Trophoblast cell (in vitro differentiated cells and primary cell): ENCODE data around the gene GGA1.

ENCODE experiments used
- DNase-seq, 2 donors: peaks; one replicate each; pipeline ENCODE4 v3.0.0-alpha.2; 2016
- H2AFZ ChIP-seq: 2 replicates; pipeline ENCODE4 v1.6.1; 2013; ENCODE audit warnings: low read length, moderate library complexity, mild to moderate bottlenecking; ENCODE audit not compliant: insufficient read depth, poor library complexity
- H2AK5ac ChIP-seq: 2 replicates; pipeline ENCODE4 v1.6.1; 2013; ENCODE audit warnings: mild to moderate bottlenecking, low read length
- H2BK120ac ChIP-seq: 2 replicates; pipeline ENCODE4 v1.6.1; 2013; ENCODE audit warnings: low read length, mild to moderate bottlenecking, moderate library complexity; ENCODE audit not compliant: insufficient read depth, poor library complexity
- H2BK12ac ChIP-seq: 2 replicates; pipeline ENCODE4 v1.6.1; 2013; ENCODE audit warnings: mild to moderate bottlenecking, low read length, moderate library complexity
- H2BK5ac ChIP-seq: 2 replicates; pipeline ENCODE4 v1.6.1; 2013; ENCODE audit warnings: low read length, low read depth, moderate library complexity, mild to moderate bottlenecking; ENCODE audit not compliant: poor library complexity
- H3K14ac ChIP-seq: 2 replicates; pipeline ENCODE4 v1.6.1; 2013; ENCODE audit warnings: mild to moderate bottlenecking, low read length
- H3K18ac ChIP-seq: 2 replicates; pipeline ENCODE4 v1.6.1; 2013; ENCODE audit warnings: mild to moderate bottlenecking, low read length
- H3K23ac ChIP-seq: 2 replicates; pipeline ENCODE4 v1.6.1; 2013; ENCODE audit warnings: low read length
- H3K27ac ChIP-seq: 2 replicates; pipeline ENCODE4 v1.5.1; 2013; ENCODE audit warnings: low read depth, mild to moderate bottlenecking, inconsistent platforms, low read length, moderate library complexity
- H3K27me3 ChIP-seq: 2 replicates; pipeline ENCODE4 v1.6.1; 2013; ENCODE audit warnings: inconsistent platforms, mild to moderate bottlenecking, low read length, moderate library complexity; ENCODE audit not compliant: insufficient read depth
- H3K36me3 ChIP-seq, 2 experiments: 1 replicate in 1 of 2; 2 replicates in 1 of 2; pipeline ENCODE4 v1.6.1; 2013; ENCODE audit warnings: low read length in 2 of 2, mild to moderate bottlenecking in 2 of 2, moderate library complexity in 1 of 2; ENCODE audit not compliant: insufficient read depth in 2 of 2, control insufficient read depth in 1 of 2
- H3K4ac ChIP-seq: 2 replicates; pipeline ENCODE4 v1.6.1; 2013; ENCODE audit warnings: low read depth, mild to moderate bottlenecking, low read length, moderate library complexity
- H3K4me1 ChIP-seq, 2 experiments: 1 replicate in 1 of 2; 2 replicates in 1 of 2; pipeline ENCODE4 v1.6.1; 2013; ENCODE audit warnings: low read length in 2 of 2, mild to moderate bottlenecking in 2 of 2, moderate library complexity in 1 of 2; ENCODE audit not compliant: insufficient read depth in 2 of 2, control insufficient read depth in 1 of 2
- H3K4me2 ChIP-seq: 2 replicates; pipeline ENCODE4 v1.6.1; 2013; ENCODE audit warnings: inconsistent platforms, mild to moderate bottlenecking, low read length, moderate library complexity
- H3K4me3 ChIP-seq: 2 replicates; pipeline ENCODE4 v1.5.1; 2013; ENCODE audit warnings: mild to moderate bottlenecking, low read depth, low read length, inconsistent platforms
- H3K79me1 ChIP-seq: one replicate; pipeline ENCODE4 v1.6.1; 2013; ENCODE audit warnings: low read length
- H3K79me2 ChIP-seq: 2 replicates; pipeline ENCODE4 v1.6.1; 2013; ENCODE audit warnings: low read length, mild to moderate bottlenecking; ENCODE audit not compliant: control insufficient read depth, insufficient read depth, poor library complexity
- H3K9ac ChIP-seq: 2 replicates; pipeline ENCODE4 v1.6.1; 2013; ENCODE audit warnings: mild to moderate bottlenecking, low read length
- H3K9me3 ChIP-seq: 2 replicates; pipeline ENCODE4 v1.6.1; 2013; ENCODE audit warnings: low read depth, mild to moderate bottlenecking, control low read depth, inconsistent platforms, low read length; ENCODE audit not compliant: insufficient read depth
- H4K12ac ChIP-seq: 2 replicates; pipeline ENCODE4 v1.6.1; 2013; ENCODE audit warnings: low read depth, mild to moderate bottlenecking, low read length, moderate library complexity
- H4K8ac ChIP-seq: 2 replicates; pipeline ENCODE4 v1.6.1; 2013; ENCODE audit warnings: low read depth, mild to moderate bottlenecking, low read length, moderate library complexity
- H4K91ac ChIP-seq: one replicate; pipeline ENCODE4 v1.6.1; 2013; ENCODE audit warnings: low read depth, mild to moderate bottlenecking, low read length, moderate library complexity
- WGBS: extraction: QIAGEN DNeasy Blood & Tissue Kit; methylation state at CpG from one replicate; pipeline ENCODE4 v1.1.7; 2013; ENCODE audit warnings: missing lambda C conversion rate; ENCODE audit not compliant: insufficient read length, insufficient coverage; ENCODE audit errors: extremely low coverage; 5-methylcytosine and 5-hydroxymethylcytosine counted together

Gene GGA1

GRCh38 chr22:37618674-37619073, 10.0 kb downstream of the GGA1 start:
- H4K8ac ChIP-seq, result no peak overlapping the region

GRCh38 chr22:37619991-37620390, 11.4 kb downstream of the GGA1 start:
- Histone ChIP-seq H2BK5ac (no peak overlapping the region), H2BK12ac (no peak overlapping the region), H3K9ac (no peak overlapping the region), H2AFZ (no peak overlapping the region), H3K4me1 (peaks cover 0 to 2% of the 10 kb centered on the region in 2 experiments), H3K14ac (no peak overlapping the region), H3K4me2 (no peak overlapping the region), H3K4ac (no peak overlapping the region), H2AK5ac (no peak overlapping the region), H4K91ac (no peak overlapping the region), H2BK120ac (no peak overlapping the region), H3K79me1 (no peaks in the 10 kb centered on the region), H3K23ac (no peak overlapping the region), H4K12ac (no peak overlapping the region), H3K36me3 (peaks cover 67 to 69% of the 10 kb centered on the region in 2 experiments), H3K27ac (no peak overlapping the region), H3K9me3 (no peaks in the 10 kb centered on the region), H3K79me2 (no peaks in the 10 kb centered on the region), H3K18ac (no peak overlapping the region), H4K8ac (no peak overlapping the region), H3K4me3 (no peak overlapping the region), H3K27me3 (no peaks in the 10 kb centered on the region)
- no peak for DNase-seq
- no CpG with 5 or more reads among the region's 7 CpGs for WGBS

More at GRCh38 chr22:37618674-37619073, 10.0 kb downstream of the GGA1 start:
- Histone ChIP-seq H2AFZ (no peak overlapping the region), H2AK5ac (no peak overlapping the region), H3K9me3 (no peaks in the 10 kb centered on the region), H3K27ac (no peak overlapping the region), H3K18ac (no peak overlapping the region), H3K79me1 (no peaks in the 10 kb centered on the region), H4K12ac (no peak overlapping the region), H3K23ac (no peak overlapping the region), H2BK12ac (no peak overlapping the region), H3K4ac (no peak overlapping the region), H3K9ac (no peak overlapping the region), H3K27me3 (no peaks in the 10 kb centered on the region), H3K36me3 (peaks cover 66 to 68% of the 10 kb centered on the region in 2 experiments), H4K91ac (no peak overlapping the region), H2BK5ac (no peak overlapping the region), H3K4me3 (no peak overlapping the region), H3K4me1 (peaks cover 0 to under 1% of the 10 kb centered on the region in 2 experiments), H2BK120ac (no peak overlapping the region), H3K4me2 (no peak overlapping the region), H3K14ac (no peak overlapping the region), H3K79me2 (no peaks in the 10 kb centered on the region)
- WGBS, result no CpG with 5 or more reads among the region's 6 CpGs
- no peak for DNase-seq

- no peak overlapping the region for H3K27ac ChIP-seq
- H3K27me3 ChIP-seq, result no peaks in the 10 kb centered on the region
- no peak overlapping the region for H2AFZ ChIP-seq
- H3K9ac ChIP-seq, result no peak overlapping the region
- no peak overlapping the region for H4K12ac ChIP-seq
- no CpG with 5 or more reads among the region's 12 CpGs for WGBS
- no peak overlapping the region for H2AK5ac ChIP-seq
- H3K4ac ChIP-seq, result no peak overlapping the region
- no peak overlapping the region for H3K23ac ChIP-seq
- H3K79me1 ChIP-seq, result no peaks in the 10 kb centered on the region
- H2BK5ac ChIP-seq, result no peak overlapping the region
- no peak overlapping the region for H2BK12ac ChIP-seq
- peaks cover 69 to 74% of the 10 kb centered on the region in 2 experiments for H3K36me3 ChIP-seq
- H3K9me3 ChIP-seq, result no peaks in the 10 kb centered on the region
- no peak overlapping the region for H4K91ac ChIP-seq
- no peak overlapping the region for H4K8ac ChIP-seq
- no peak overlapping the region for H3K4me3 ChIP-seq
- no peak for DNase-seq
- H2BK120ac ChIP-seq, result no peak overlapping the region
- H3K18ac ChIP-seq, result no peak overlapping the region
- no peak overlapping the region for H3K14ac ChIP-seq
- peaks cover 0 to 2% of the 10 kb centered on the region in 2 experiments for H3K4me1 ChIP-seq
- H3K79me2 ChIP-seq, result no peaks in the 10 kb centered on the region
- no peak overlapping the region for H3K4me2 ChIP-seq
These were observed 12.8 kb downstream of the GGA1 start for GRCh38 chr22:37621352-37621860.

GRCh38 chr22:37623075-37624016, 14.7 kb downstream of the GGA1 start:
- Histone ChIP-seq H3K79me1 (no peaks in the 10 kb centered on the region), H3K27me3 (no peaks in the 10 kb centered on the region), H2AK5ac (no peak overlapping the region), H3K79me2 (no peaks in the 10 kb centered on the region), H3K9me3 (no peaks in the 10 kb centered on the region), H3K23ac (no peak overlapping the region), H3K18ac (no peak overlapping the region), H3K4ac (no peak overlapping the region), H2BK120ac (no peak overlapping the region), H2BK12ac (no peak overlapping the region), H4K8ac (no peak overlapping the region), H4K12ac (no peak overlapping the region), H2AFZ (no peak overlapping the region), H3K4me2 (no peak overlapping the region), H3K36me3 (peaks cover 55 to 61% of the 10 kb centered on the region in 2 experiments), H4K91ac (no peak overlapping the region), H3K14ac (no peak overlapping the region), H3K4me3 (no peak overlapping the region), H3K27ac (no peak overlapping the region), H2BK5ac (no peak overlapping the region), H3K9ac (no peak overlapping the region), H3K4me1 (peaks cover 0 to 2% of the 10 kb centered on the region in 2 experiments)
- peak; percentile 29 to 69 for DNase-seq
- no CpG with 5 or more reads among the region's 22 CpGs for WGBS
